ENCODE results near the gene TBCA. TPM values are rescaled to one million over a fixed set of nuclear protein-coding genes. Genes with fewer than 3 reads are reported as not detected.

Gene TBCA
- total RNA-seq, 1 donor from 2014 or later = 264 TPM

- peak overlapping the region; percentile 14 for H3K4me3 Mint-ChIP-seq (ENCODE audit: low read depth)
- peaks cover 31% of the 10 kb centered on the region for H3K4me1 Mint-ChIP-seq (ENCODE audit: low read depth)
- H3K36me3 Mint-ChIP-seq (ENCODE audit: insufficient read depth) = peaks cover 15% of the 10 kb centered on the region
- DNase-seq (ENCODE audit: low spot score, unreplicated experiment) = no peak
- peaks cover 6% of the 10 kb centered on the region for H3K27me3 Mint-ChIP-seq
- TF ChIP-seq CTCF (IDR thresholded peaks at IDR 0.05; ENCODE audit: unreplicated experiment) = no peak
- no peaks in the 10 kb centered on the region for H3K9me3 Mint-ChIP-seq (ENCODE audit: low read depth)
- H3K27ac Mint-ChIP-seq = no peak overlapping the region
Measured at GRCh38 chr5:77773734-77774280, 2.3 kb downstream of the TBCA start.

GRCh38 chr5:77772729-77773128 lies 3.4 kb downstream of the TBCA start:
- Mint-ChIP-seq H3K36me3 (ENCODE audit: insufficient read depth) (peaks cover 20% of the 10 kb centered on the region), H3K27ac (no peak overlapping the region), H3K4me3 (ENCODE audit: low read depth) (no peak overlapping the region), H3K4me1 (ENCODE audit: low read depth) (peaks cover 31% of the 10 kb centered on the region), H3K27me3 (peaks cover 3% of the 10 kb centered on the region), H3K9me3 (ENCODE audit: low read depth) (no peaks in the 10 kb centered on the region)
- DNase-seq (ENCODE audit: low spot score, unreplicated experiment) = no peak
- no peak for TF ChIP-seq CTCF (IDR thresholded peaks at IDR 0.05; ENCODE audit: unreplicated experiment)

GRCh38 chr5:77771452-77771851 lies 4.7 kb downstream of the TBCA start:
- TF ChIP-seq CTCF (IDR thresholded peaks at IDR 0.05; ENCODE audit: unreplicated experiment) = no peak
- H3K9me3 Mint-ChIP-seq (ENCODE audit: low read depth) = peaks cover 10% of the 10 kb centered on the region
- H3K36me3 Mint-ChIP-seq (ENCODE audit: insufficient read depth) = peaks cover 31% of the 10 kb centered on the region
- H3K27ac Mint-ChIP-seq = no peak overlapping the region
- no peak for DNase-seq (ENCODE audit: low spot score, unreplicated experiment)
- peaks cover 30% of the 10 kb centered on the region for H3K4me1 Mint-ChIP-seq (ENCODE audit: low read depth)
- H3K27me3 Mint-ChIP-seq = no peaks in the 10 kb centered on the region
- no peak overlapping the region for H3K4me3 Mint-ChIP-seq (ENCODE audit: low read depth)

- DNase-seq (ENCODE audit: low spot score, unreplicated experiment) = no peak
- H3K27me3 Mint-ChIP-seq = no peaks in the 10 kb centered on the region
- no peak for TF ChIP-seq CTCF (IDR thresholded peaks at IDR 0.05; ENCODE audit: unreplicated experiment)
- no peak overlapping the region for H3K27ac Mint-ChIP-seq
- H3K36me3 Mint-ChIP-seq (ENCODE audit: insufficient read depth) = peaks cover 36% of the 10 kb centered on the region
- H3K4me3 Mint-ChIP-seq (ENCODE audit: low read depth) = no peak overlapping the region
- peaks cover 28% of the 10 kb centered on the region for H3K4me1 Mint-ChIP-seq (ENCODE audit: low read depth)
- peaks cover 14% of the 10 kb centered on the region for H3K9me3 Mint-ChIP-seq (ENCODE audit: low read depth)
Measured at GRCh38 chr5:77770293-77771005, 5.7 kb downstream of the TBCA start.

- Mint-ChIP-seq H3K4me3 (ENCODE audit: low read depth) (no peak overlapping the region), H3K27ac (peak overlapping the region; percentile 63), H3K36me3 (ENCODE audit: insufficient read depth) (peaks cover 41% of the 10 kb centered on the region), H3K4me1 (ENCODE audit: low read depth) (peaks cover 14% of the 10 kb centered on the region), H3K27me3 (no peaks in the 10 kb centered on the region), H3K9me3 (ENCODE audit: low read depth) (peaks cover 18% of the 10 kb centered on the region)
- TF ChIP-seq CTCF (IDR thresholded peaks at IDR 0.05; ENCODE audit: unreplicated experiment) = no peak
- DNase-seq (ENCODE audit: low spot score, unreplicated experiment) = no peak
Measured at GRCh38 chr5:77768978-77769377, 7.2 kb downstream of the TBCA start.
